ENCODE measurements around the gene C11orf68.

The C11orf68 gene

DNA sequence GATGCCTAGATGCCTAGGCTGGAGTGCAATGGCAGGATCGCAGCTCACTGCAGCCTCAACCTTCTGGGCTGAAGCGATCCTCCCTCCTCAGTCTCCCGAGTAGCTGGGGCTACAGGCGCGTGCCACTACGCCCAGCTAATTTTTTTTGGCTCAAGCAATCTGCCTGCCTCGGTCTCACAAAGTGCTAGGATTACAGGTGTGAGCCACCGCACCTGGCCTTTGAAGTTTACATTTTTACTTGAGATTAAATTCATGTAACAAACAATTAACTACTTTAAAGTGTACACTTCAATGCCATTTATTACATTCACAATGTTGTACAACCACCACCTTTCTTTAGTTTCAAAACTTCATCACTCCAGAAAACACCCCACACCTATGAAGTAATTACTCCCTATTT is 15.1 kb downstream of the C11orf68 start:
- Histone ChIP-seq H3K4me1 (no peaks in the 10 kb centered on the region), H3K27me3 (peaks cover 60% of the 10 kb centered on the region), H3K4me3 (ENCODE audit: low read depth, low read length) (no peak overlapping the region), H3K9me3 (no peaks in the 10 kb centered on the region; the same call in 1 of the 2 replicates), H3K36me3 (no peaks in the 10 kb centered on the region)
- DNase-seq: no peak
- TF ChIP-seq, protein P1, sequence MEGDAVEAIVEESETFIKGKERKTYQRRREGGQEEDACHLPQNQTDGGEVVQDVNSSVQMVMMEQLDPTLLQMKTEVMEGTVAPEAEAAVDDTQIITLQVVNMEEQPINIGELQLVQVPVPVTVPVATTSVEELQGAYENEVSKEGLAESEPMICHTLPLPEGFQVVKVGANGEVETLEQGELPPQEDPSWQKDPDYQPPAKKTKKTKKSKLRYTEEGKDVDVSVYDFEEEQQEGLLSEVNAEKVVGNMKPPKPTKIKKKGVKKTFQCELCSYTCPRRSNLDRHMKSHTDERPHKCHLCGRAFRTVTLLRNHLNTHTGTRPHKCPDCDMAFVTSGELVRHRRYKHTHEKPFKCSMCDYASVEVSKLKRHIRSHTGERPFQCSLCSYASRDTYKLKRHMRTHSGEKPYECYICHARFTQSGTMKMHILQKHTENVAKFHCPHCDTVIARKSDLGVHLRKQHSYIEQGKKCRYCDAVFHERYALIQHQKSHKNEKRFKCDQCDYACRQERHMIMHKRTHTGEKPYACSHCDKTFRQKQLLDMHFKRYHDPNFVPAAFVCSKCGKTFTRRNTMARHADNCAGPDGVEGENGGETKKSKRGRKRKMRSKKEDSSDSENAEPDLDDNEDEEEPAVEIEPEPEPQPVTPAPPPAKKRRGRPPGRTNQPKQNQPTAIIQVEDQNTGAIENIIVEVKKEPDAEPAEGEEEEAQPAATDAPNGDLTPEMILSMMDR (IDR thresholded peaks at IDR 0.05; ENCODE audit: low read depth, low read length): no peak

DNA sequence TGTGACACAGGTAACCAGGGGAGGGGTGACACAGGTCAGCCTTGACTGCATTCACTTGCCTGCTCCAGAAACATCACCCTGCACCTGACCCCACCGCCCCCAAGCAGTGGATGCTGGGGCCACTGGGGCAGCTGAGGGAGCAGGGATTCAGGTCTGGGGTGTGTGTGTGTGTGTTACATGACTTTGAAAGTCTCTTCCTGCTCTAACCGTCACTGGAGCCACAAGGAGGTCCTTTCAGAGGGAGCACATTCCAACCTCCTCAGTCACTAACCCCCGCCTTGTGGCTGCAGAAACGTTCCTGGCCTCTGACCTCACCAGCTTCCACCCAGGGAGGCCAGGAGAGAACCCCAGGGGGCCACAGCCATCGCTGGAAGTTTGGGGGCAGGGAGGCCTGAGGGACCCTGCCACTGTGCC is 15.8 kb downstream of the C11orf68 start:
- no peak overlapping the region for H3K4me3 ChIP-seq (ENCODE audit: low read depth, low read length)
- no peaks in the 10 kb centered on the region; the same call in 1 of the 2 replicates for H3K9me3 ChIP-seq
- TF ChIP-seq, protein P1 (IDR thresholded peaks at IDR 0.05; ENCODE audit: low read depth, low read length): no peak
- H3K4me1 ChIP-seq: no peaks in the 10 kb centered on the region
- no peaks in the 10 kb centered on the region for H3K36me3 ChIP-seq
- DNase-seq: no peak
- H3K27me3 ChIP-seq: peaks cover 66% of the 10 kb centered on the region

DNA sequence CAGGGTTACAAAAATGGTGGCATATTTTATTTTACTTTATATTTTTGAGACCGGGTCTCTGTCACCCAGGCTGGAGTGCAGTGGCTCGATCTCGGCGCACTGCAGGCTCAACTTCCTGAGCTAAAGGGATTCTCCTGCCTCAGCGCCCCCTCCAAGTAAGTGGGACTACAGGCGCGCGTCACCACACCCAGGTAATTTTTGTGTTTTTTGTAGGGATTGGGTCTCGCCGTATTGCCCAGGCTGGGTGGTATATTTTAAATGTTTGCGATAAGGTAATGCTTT is 18.0 kb downstream of the C11orf68 start:
- H3K4me3 ChIP-seq (ENCODE audit: low read depth, low read length): no peak overlapping the region
- no peak for DNase-seq
- no peaks in the 10 kb centered on the region for H3K4me1 ChIP-seq
- H3K9me3 ChIP-seq: no peaks in the 10 kb centered on the region; the same call in 1 of the 2 replicates
- H3K36me3 ChIP-seq: no peaks in the 10 kb centered on the region
- H3K27me3 ChIP-seq: peaks cover 56% of the 10 kb centered on the region
- TF ChIP-seq, protein P1 (IDR thresholded peaks at IDR 0.05; ENCODE audit: low read depth, low read length): no peak

DNA sequence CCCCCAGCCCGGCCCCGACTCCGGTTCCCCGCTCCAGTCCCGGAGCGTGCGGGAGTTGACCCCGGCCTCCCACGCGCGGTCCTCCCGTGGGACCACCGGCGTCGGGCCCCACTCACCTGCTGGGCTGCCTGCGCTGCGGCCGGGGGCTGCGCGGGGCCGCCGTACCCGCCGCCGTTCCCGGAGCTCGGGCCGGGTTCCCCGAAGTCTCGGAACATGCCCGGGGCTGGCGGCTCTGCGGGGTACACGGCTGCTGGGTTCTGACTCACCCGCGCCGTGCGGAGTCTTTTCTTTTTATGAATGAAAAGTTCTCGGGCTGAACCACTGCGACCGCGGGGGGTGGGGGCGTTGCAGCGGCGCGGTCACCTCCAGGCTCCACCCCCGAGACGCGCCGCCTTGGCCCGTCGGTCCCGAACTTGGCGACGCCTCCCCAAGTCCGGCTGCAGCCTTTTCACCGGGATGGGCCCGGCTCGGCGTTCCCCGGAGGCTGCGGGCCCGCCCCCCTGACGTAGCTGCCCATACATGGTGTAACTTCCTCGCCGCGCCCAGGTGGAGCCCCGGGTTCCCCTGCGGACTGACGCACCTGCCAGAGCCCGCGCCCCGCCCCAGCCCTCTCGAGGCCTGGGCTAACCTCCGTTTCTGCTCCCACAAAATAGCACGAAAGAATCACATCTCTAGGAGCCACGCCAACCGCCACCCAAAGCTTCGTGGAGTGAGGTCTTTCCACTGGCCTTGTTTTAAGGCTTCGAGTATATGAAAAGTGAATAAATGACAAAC is 18.6 kb downstream of the C11orf68 start, which contains the start of gene FOSL1:
Gene FOSL1, minus strand, starts transcription at position 264 of the 774 bp plus-strand sequence. Its CDS starts 49 bp downstream, at position 215.
- Histone ChIP-seq H3K4me3 (ENCODE audit: low read depth, low read length) (peak within 1 kb of the TSS; percentile 25), H3K36me3 (no peaks in the 10 kb centered on the region), H3K27me3 (peaks cover 56% of the 10 kb centered on the region), H3K4me1 (no peaks in the 10 kb centered on the region), H3K9me3 (no peaks in the 10 kb centered on the region; the same call in 1 of the 2 replicates)
- TF ChIP-seq, protein P1 (IDR thresholded peaks at IDR 0.05; ENCODE audit: low read depth, low read length): no peak
- DNase-seq: no peak

DNA sequence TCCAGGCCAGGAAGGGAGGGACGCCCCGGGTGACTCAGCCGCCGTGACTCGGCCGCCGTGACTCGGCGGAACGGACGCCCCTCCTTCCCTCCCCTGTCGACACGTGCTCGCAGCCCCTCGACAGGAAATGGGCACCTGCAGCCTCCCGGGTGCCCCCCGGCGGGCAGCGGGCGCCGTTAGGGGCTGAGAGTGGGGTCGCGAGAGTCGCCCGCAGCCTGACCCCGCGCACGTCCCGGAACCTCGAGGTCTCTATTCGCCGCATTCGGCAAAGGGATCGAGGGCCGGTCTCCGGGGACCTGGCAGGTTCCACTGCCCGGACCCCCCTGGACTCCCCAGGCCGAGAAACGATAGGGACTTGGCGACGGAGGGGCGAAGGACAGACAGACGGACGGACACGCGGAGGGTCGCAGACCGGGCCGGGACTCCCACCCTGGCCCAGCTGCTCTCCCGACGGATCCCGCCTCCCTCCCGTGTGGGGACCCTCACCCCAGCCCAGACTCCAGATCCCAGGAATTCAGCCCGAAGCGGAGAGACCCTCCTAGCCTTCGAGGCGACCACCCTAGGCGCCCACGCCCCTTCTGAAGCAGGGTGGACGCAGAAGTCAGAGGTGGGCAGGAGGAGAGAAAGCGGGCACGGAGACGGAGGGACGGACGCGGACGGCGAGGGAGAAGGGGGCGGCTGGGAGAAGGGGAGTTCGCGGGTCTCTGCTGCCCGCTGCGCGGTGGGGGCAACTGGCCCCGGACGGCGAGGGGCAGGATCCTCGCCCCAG is 19.3 kb downstream of the C11orf68 start:
- H3K36me3 ChIP-seq: no peaks in the 10 kb centered on the region
- H3K9me3 ChIP-seq: no peaks in the 10 kb centered on the region; the same call in 1 of the 2 replicates
- no peak overlapping the region for H3K4me3 ChIP-seq (ENCODE audit: low read depth, low read length)
- TF ChIP-seq, protein P1 (IDR thresholded peaks at IDR 0.05; ENCODE audit: low read depth, low read length): no peak
- no peaks in the 10 kb centered on the region for H3K4me1 ChIP-seq
- peaks cover 56% of the 10 kb centered on the region for H3K27me3 ChIP-seq
- peak; percentile 47 for DNase-seq
